ENCODE measurements around the gene PARD3B. TPM values are rescaled to one million over a fixed set of nuclear protein-coding genes. Genes with fewer than 3 reads are reported as not detected.

Gene PARD3B
- total RNA-seq, 4 donors from 2014 or later: 27.8 to 39.3 (median 33.7) TPM

- no peak for ATAC-seq (ENCODE audit: low FRiP score)
- no peak for TF ChIP-seq CTCF (IDR thresholded peaks at IDR 0.05)
- DNase-seq (ENCODE audit: low spot score): no peak
Measured at GRCh38 chr2:204505488-204505887, 39.8 kb upstream of the PARD3B start.

- ATAC-seq (ENCODE audit: low FRiP score): no peak
- no peak for TF ChIP-seq CTCF (IDR thresholded peaks at IDR 0.05)
- no peak for DNase-seq (ENCODE audit: low spot score)
Measured at GRCh38 chr2:204505946-204506345, 39.3 kb upstream of the PARD3B start.

GRCh38 chr2:204507636-204508035 is 37.6 kb upstream of the PARD3B start:
- TF ChIP-seq CTCF (IDR thresholded peaks at IDR 0.05): no peak
- DNase-seq (ENCODE audit: low spot score): no peak
- no peak for ATAC-seq (ENCODE audit: low FRiP score)

- no peak for ATAC-seq (ENCODE audit: low FRiP score)
- no peak for TF ChIP-seq CTCF (IDR thresholded peaks at IDR 0.05)
- DNase-seq (ENCODE audit: low spot score): no peak
Measured at GRCh38 chr2:204510709-204511420, 34.4 kb upstream of the PARD3B start.

GRCh38 chr2:204514439-204514838 is 30.8 kb upstream of the PARD3B start:
- TF ChIP-seq CTCF (IDR thresholded peaks at IDR 0.05): no peak
- no peak for ATAC-seq (ENCODE audit: low FRiP score)
- DNase-seq (ENCODE audit: low spot score): no peak

- DNase-seq (ENCODE audit: low spot score) (no peak), ATAC-seq (ENCODE audit: low FRiP score) (no peak)
- no peak for TF ChIP-seq CTCF (IDR thresholded peaks at IDR 0.05)
Measured at GRCh38 chr2:204515416-204515815, 29.9 kb upstream of the PARD3B start.

- ATAC-seq (ENCODE audit: low FRiP score): no peak
Measured at GRCh38 chr2:204517154-204517553, 28.1 kb upstream of the PARD3B start.

More at GRCh38 chr2:204517154-204517553, 28.1 kb upstream of the PARD3B start:
- no peak for DNase-seq (ENCODE audit: low spot score)
- no peak for TF ChIP-seq CTCF (IDR thresholded peaks at IDR 0.05)

Data from omental fat pad (tissue), 4 donors.